HFFc6 (cell line): Measurements from ENCODE around the gene ANKRD1. TPM values are rescaled to one million over a fixed set of nuclear protein-coding genes. Genes with fewer than 3 reads are reported as not detected.

Experiments used
- DNase-seq: peaks from one replicate; pipeline ENCODE4 v3.0.0-alpha.2; 2018
- H3K27ac Mint-ChIP-seq: 2 replicates; pipeline ENCODE4 v1.8.0; 2020; ENCODE audit warnings: mild to moderate bottlenecking, mixed read lengths
- H3K27me3 Mint-ChIP-seq: 2 replicates; pipeline ENCODE4 v1.8.0; 2021; ENCODE audit warnings: mild to moderate bottlenecking, moderate library complexity, mixed read lengths; ENCODE audit not compliant: insufficient read depth
- H3K36me3 Mint-ChIP-seq: 2 replicates; pipeline ENCODE4 v1.8.0; 2021; ENCODE audit warnings: low read depth, mixed read lengths
- H3K4me1 Mint-ChIP-seq: 2 replicates; pipeline ENCODE4 v1.8.0; 2020; ENCODE audit warnings: low read depth, mixed read lengths
- H3K4me3 Mint-ChIP-seq: 2 replicates; pipeline ENCODE4 v1.8.0; 2020; ENCODE audit warnings: mild to moderate bottlenecking, moderate library complexity, mixed read lengths
- H3K9me3 Mint-ChIP-seq: 2 replicates; pipeline ENCODE4 v1.8.0; 2020; ENCODE audit warnings: mild to moderate bottlenecking, mixed read lengths
- total RNA-seq, 6 experiments: library from RNA; stranded (reverse); fragmentation: NEBNext Ultra II Directional; extraction: Animal tissue kit (Norgen Biotek cat#: 25700); gene quantifications; 2 replicates in 1 of 6; 3 replicates in 5 of 6; pipeline ENCODE4 v1.2.3, GENCODE V29; 2021
- TF ChIP-seq, protein P1 (sequence below): fragments of 200-600 bp; sonication (generic); IDR thresholded peaks from 2 replicates; pipeline ENCODE4 v1.5.0; 2021; ENCODE audit warnings: antibody characterized with exemption, mild to moderate bottlenecking

The ANKRD1 gene
- total RNA-seq, 6 experiments from 2014 or later, result 4.9 to 15.8 (median 5.9) TPM

DNA sequence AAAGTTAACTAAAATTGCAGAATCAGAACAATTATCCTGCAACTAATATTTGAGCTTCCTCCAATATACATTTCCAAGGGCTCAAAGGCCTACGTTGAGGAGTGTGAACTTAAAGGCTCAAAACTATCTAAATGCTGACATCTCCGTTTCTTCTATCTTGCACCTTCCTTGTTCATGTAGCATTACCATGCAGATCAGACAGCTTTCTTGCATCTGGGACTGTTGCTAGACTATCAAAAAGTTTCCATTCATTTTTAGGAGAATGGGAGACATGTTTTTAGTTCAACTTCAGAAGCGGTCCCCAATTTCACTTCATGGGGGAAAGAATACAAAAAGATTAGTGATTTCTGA is 2.9 kb downstream of the ANKRD1 start:
- no peaks in the 10 kb centered on the region for H3K9me3 Mint-ChIP-seq
- H3K27me3 Mint-ChIP-seq, result no peaks in the 10 kb centered on the region
- DNase-seq, result no peak
- H3K4me3 Mint-ChIP-seq, result no peak overlapping the region
- TF ChIP-seq, protein P1, sequence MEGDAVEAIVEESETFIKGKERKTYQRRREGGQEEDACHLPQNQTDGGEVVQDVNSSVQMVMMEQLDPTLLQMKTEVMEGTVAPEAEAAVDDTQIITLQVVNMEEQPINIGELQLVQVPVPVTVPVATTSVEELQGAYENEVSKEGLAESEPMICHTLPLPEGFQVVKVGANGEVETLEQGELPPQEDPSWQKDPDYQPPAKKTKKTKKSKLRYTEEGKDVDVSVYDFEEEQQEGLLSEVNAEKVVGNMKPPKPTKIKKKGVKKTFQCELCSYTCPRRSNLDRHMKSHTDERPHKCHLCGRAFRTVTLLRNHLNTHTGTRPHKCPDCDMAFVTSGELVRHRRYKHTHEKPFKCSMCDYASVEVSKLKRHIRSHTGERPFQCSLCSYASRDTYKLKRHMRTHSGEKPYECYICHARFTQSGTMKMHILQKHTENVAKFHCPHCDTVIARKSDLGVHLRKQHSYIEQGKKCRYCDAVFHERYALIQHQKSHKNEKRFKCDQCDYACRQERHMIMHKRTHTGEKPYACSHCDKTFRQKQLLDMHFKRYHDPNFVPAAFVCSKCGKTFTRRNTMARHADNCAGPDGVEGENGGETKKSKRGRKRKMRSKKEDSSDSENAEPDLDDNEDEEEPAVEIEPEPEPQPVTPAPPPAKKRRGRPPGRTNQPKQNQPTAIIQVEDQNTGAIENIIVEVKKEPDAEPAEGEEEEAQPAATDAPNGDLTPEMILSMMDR, result no peak
- H3K4me1 Mint-ChIP-seq, result peaks cover 80% of the 10 kb centered on the region
- no peak overlapping the region for H3K27ac Mint-ChIP-seq
- peaks cover 29% of the 10 kb centered on the region for H3K36me3 Mint-ChIP-seq

DNA sequence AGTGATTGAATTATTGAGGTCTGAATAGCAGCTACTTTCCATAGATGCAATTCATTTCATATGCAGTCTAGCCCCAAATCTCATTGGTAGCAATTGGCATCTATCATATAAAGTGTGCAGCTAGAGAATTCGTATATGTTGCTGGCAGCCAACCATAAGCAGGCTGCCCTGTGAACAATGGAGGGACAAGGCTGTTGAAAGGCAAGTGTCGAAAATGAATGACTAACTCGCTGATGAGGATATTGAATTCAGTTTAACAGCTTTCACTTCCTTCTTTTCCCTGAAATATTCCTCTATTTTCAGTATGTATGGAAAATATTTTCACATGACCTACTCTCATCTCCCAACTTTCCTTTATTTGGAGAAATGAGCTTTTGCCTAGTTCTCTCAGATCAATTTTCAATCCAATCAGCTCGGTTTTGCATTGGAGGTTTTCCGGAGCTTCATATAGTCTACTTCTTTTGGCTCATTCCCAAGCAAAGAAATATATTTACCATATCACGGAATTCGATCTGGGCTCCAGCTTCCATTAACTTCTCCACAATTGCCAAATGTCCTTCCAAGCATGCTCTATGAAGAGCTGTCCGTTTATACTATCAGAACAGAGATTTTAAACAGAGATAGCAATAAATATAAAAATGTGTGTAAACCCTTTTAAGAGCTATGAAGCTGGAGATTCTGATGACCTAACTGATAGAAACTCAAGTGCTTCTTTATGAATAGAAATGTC is 3.5 kb downstream of the ANKRD1 start:
- Mint-ChIP-seq H3K27me3 (no peaks in the 10 kb centered on the region), H3K4me1 (peaks cover 80% of the 10 kb centered on the region), H3K27ac (peak overlapping the region; percentile 34; the same call in 1 of the 2 replicates), H3K9me3 (no peaks in the 10 kb centered on the region), H3K36me3 (peaks cover 34% of the 10 kb centered on the region), H3K4me3 (peak overlapping the region; percentile 7; the same call in 1 of the 2 replicates)
- DNase-seq, result peak; percentile 3
- TF ChIP-seq, protein P1, result no peak

DNA sequence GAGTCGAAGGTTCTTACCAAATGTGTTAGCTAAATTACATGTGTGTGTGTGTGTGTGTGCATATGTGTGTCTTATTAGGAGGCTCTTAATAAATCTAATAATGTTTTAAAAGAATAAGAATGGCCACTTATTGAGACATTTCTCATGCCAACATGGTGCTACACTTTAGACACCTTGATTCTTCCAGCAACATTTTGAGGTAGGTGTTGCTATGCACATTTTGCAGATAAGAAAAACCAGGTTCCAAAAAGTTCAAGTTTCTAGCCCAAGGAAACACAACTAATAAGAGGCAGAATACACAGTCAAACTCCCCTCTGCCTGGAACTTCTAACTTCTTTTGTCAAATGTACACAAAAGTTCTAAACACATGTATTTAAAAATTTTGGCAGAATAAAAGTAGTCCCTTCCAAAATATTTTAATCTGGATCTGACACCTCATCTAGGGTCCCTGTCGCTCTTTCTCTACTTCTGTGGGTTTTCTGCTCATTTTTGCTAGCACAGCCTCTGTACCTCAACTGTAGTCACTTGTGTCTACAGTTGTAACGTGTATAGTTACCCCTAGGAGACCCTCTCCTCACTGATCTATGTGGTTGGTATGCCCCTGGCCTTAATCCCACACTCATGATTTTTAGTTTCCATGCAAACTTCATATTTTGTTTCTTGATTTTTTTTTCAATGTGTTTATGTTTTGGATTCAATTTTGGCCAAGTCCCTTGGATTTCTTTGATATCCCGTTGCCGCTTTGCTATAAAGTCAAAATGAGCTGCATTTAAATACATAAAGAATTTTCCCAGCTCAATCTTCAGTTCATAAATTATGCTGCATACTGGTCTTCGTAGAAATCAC is 4.3 kb downstream of the ANKRD1 start:
- no peaks in the 10 kb centered on the region for H3K9me3 Mint-ChIP-seq
- H3K4me1 Mint-ChIP-seq, result peaks cover 80% of the 10 kb centered on the region
- TF ChIP-seq, protein P1, result no peak
- H3K4me3 Mint-ChIP-seq, result no peak overlapping the region
- no peaks in the 10 kb centered on the region; the same call in 1 of the 2 replicates for H3K27me3 Mint-ChIP-seq
- H3K27ac Mint-ChIP-seq, result no peak overlapping the region
- peaks cover 35% of the 10 kb centered on the region for H3K36me3 Mint-ChIP-seq
- DNase-seq, result no peak

DNA sequence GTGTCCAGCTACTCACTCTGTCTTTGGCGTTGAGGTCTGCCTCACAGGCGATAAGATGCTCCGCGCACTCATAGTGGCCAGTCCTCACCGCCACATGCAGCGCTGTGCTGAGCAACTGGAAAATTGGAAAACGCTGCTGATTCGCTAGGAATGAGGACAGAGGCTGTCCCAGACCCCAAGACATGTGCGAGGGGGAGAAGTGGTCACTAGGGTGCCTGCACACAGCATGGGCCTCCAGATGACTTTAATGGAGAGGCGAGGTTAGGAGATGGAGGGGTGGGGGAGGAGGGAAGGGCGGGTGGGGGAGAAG is 5.2 kb downstream of the ANKRD1 start:
- Mint-ChIP-seq H3K9me3 (no peaks in the 10 kb centered on the region), H3K36me3 (peaks cover 35% of the 10 kb centered on the region), H3K4me3 (no peak overlapping the region), H3K4me1 (peaks cover 73% of the 10 kb centered on the region), H3K27ac (no peak overlapping the region), H3K27me3 (no peaks in the 10 kb centered on the region; the same call in 1 of the 2 replicates)
- DNase-seq, result no peak
- TF ChIP-seq, protein P1, result no peak

DNA sequence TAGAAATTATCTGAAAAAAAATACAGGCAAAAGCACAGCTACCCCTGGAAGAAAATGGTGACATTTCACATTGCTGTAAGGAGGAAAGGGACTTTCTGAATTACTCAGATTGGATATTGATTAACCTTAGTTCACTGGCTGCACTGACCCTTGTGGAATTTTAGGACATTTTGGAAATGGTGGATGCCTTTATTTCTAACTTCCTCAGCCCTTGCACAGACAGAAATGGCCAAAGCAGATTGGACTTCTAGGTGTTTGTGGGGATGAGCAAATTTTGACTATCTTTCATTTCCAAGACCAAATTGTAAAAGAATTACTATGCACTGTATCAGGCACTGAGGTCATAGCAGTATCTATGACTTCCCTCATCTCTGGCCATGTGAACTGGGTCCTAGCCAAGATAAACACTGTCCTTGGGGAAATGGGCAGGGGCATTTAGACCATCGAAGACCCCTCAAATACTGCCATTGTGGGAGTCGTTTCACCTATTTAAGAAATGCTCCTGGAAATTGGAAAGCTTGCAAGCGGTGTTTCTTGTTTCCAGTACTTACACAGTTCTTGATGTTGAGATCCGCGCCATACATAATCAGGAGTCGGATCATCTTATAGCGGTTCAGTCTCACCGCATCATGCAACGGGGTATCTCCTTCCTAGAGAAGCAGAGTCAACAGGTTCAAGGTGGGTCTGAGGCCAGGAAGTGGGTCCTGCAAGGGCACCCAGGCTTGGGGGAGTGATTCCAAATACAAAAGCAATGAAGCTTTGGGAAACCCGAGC is 5.7 kb downstream of the ANKRD1 start:
- peaks cover 69% of the 10 kb centered on the region for H3K4me1 Mint-ChIP-seq
- no peaks in the 10 kb centered on the region for H3K9me3 Mint-ChIP-seq
- no peak overlapping the region for H3K4me3 Mint-ChIP-seq
- TF ChIP-seq, protein P1, result no peak
- no peak for DNase-seq
- H3K27me3 Mint-ChIP-seq, result no peaks in the 10 kb centered on the region; the same call in 1 of the 2 replicates
- no peak overlapping the region for H3K27ac Mint-ChIP-seq
- peaks cover 34% of the 10 kb centered on the region for H3K36me3 Mint-ChIP-seq
